Large intestine (tissue), 3 donors: ENCODE data around the gene SHC3. TPM values are rescaled to one million over a fixed set of nuclear protein-coding genes. Genes with fewer than 3 reads are reported as not detected.

Experiments
- DNase-seq, 2 donors: peaks; one replicate each; pipeline versions ENCODE4 v3.0.0 to v3.0.0-alpha.2; 2013
- H3K27ac ChIP-seq: one replicate; pipeline ENCODE4 v1.5.1; 2013; ENCODE audit warnings: low read length
- H3K27me3 ChIP-seq: 2 replicates; pipeline ENCODE4 v1.6.1; 2013; ENCODE audit warnings: low read length; ENCODE audit not compliant: control insufficient read depth, insufficient read depth
- H3K36me3 ChIP-seq: 2 replicates; pipeline ENCODE4 v1.6.1; 2013; ENCODE audit warnings: low read length; ENCODE audit not compliant: control insufficient read depth, insufficient read depth
- H3K4me1 ChIP-seq: one replicate; pipeline ENCODE4 v1.6.1; 2013; ENCODE audit warnings: low read length; ENCODE audit not compliant: control insufficient read depth, insufficient read depth
- H3K4me3 ChIP-seq: one replicate; pipeline ENCODE4 v1.5.1; 2013; ENCODE audit warnings: low read length
- H3K9me3 ChIP-seq: one replicate; pipeline ENCODE4 v1.6.1; 2013; ENCODE audit warnings: mild to moderate bottlenecking, low read depth, low read length, moderate library complexity; ENCODE audit not compliant: control insufficient read depth
- WGBS: methylation state at CpG from one replicate; pipeline ENCODE4 v1.1.5; 2013; ENCODE audit warnings: low lambda C conversion rate; ENCODE audit not compliant: insufficient coverage; 5-methylcytosine and 5-hydroxymethylcytosine counted together
- polyA plus RNA-seq: library from polyadenylated mRNA; unstranded; fragments of 120-200 nt; gene quantifications from one replicate; pipeline ENCODE4 v1.2.1, GENCODE V29; 2013

SHC3 gene
- polyA plus RNA-seq, 1 donor = 0.69 TPM

- Histone ChIP-seq H3K27ac (no peak overlapping the region), H3K4me3 (no peak overlapping the region), H3K36me3 (no peaks in the 10 kb centered on the region), H3K9me3 (peaks cover 13% of the 10 kb centered on the region), H3K27me3 (no peaks in the 10 kb centered on the region), H3K4me1 (no peaks in the 10 kb centered on the region)
- no peak for DNase-seq
- 67% methylated on average over 2 of the region's 5 CpGs for WGBS
These were observed 200.6 kb downstream of the SHC3 start for GRCh38 chr9:88978034-88978433.

GRCh38 chr9:88976890-88977257 is 201.7 kb downstream of the SHC3 start:
- Histone ChIP-seq H3K4me1 (no peaks in the 10 kb centered on the region), H3K36me3 (no peaks in the 10 kb centered on the region), H3K27me3 (no peaks in the 10 kb centered on the region), H3K27ac (no peak overlapping the region), H3K9me3 (peaks cover 16% of the 10 kb centered on the region), H3K4me3 (no peak overlapping the region)
- WGBS = no CpG with 5 or more reads among the region's 5 CpGs
- DNase-seq = no peak

GRCh38 chr9:88975966-88976889 is 202.4 kb downstream of the SHC3 start:
- no CpG with 5 or more reads among the region's 8 CpGs for WGBS
- H3K27ac ChIP-seq = no peak overlapping the region
- H3K36me3 ChIP-seq = no peaks in the 10 kb centered on the region
- H3K4me3 ChIP-seq = no peak overlapping the region
- H3K4me1 ChIP-seq = no peaks in the 10 kb centered on the region
- H3K9me3 ChIP-seq = peaks cover 16% of the 10 kb centered on the region
- no peak for DNase-seq
- H3K27me3 ChIP-seq = no peaks in the 10 kb centered on the region

GRCh38 chr9:88974641-88975040 is 204.0 kb downstream of the SHC3 start:
- H3K9me3 ChIP-seq = peaks cover 16% of the 10 kb centered on the region
- no peaks in the 10 kb centered on the region for H3K36me3 ChIP-seq
- H3K27me3 ChIP-seq = no peaks in the 10 kb centered on the region
- no peak overlapping the region for H3K27ac ChIP-seq
- no peak overlapping the region for H3K4me3 ChIP-seq
- H3K4me1 ChIP-seq = no peaks in the 10 kb centered on the region
- DNase-seq = no peak
- WGBS = no CpG with 5 or more reads among the region's 7 CpGs

GRCh38 chr9:88973281-88974045 is 205.2 kb downstream of the SHC3 start:
- no peak overlapping the region for H3K27ac ChIP-seq
- no CpG with 5 or more reads among the region's 12 CpGs for WGBS
- no peaks in the 10 kb centered on the region for H3K4me1 ChIP-seq
- H3K4me3 ChIP-seq = no peak overlapping the region
- peaks cover 16% of the 10 kb centered on the region for H3K9me3 ChIP-seq
- DNase-seq = no peak
- H3K27me3 ChIP-seq = no peaks in the 10 kb centered on the region
- H3K36me3 ChIP-seq = no peaks in the 10 kb centered on the region

- DNase-seq = no peak
- Histone ChIP-seq H3K9me3 (peaks cover 16% of the 10 kb centered on the region), H3K27me3 (no peaks in the 10 kb centered on the region), H3K36me3 (no peaks in the 10 kb centered on the region), H3K4me3 (no peak overlapping the region), H3K27ac (no peak overlapping the region), H3K4me1 (no peaks in the 10 kb centered on the region)
- no CpG with 5 or more reads among the region's 4 CpGs for WGBS
These were observed 206.2 kb downstream of the SHC3 start for GRCh38 chr9:88972401-88972800.

- DNase-seq = no peak
- Histone ChIP-seq H3K4me3 (no peak overlapping the region), H3K4me1 (no peaks in the 10 kb centered on the region), H3K27me3 (no peaks in the 10 kb centered on the region), H3K9me3 (peaks cover 16% of the 10 kb centered on the region), H3K36me3 (no peaks in the 10 kb centered on the region), H3K27ac (no peak overlapping the region)
- WGBS = 100% methylated on average over 3 of the region's 23 CpGs
These were observed 207.3 kb downstream of the SHC3 start for GRCh38 chr9:88971131-88971960.

GRCh38 chr9:88969646-88970373 is 208.8 kb downstream of the SHC3 start:
- no peak overlapping the region for H3K4me3 ChIP-seq
- H3K36me3 ChIP-seq = no peaks in the 10 kb centered on the region
- peaks cover 16% of the 10 kb centered on the region for H3K9me3 ChIP-seq
- WGBS = 83% methylated on average over 1 of the region's 8 CpGs
- H3K4me1 ChIP-seq = no peaks in the 10 kb centered on the region
- H3K27ac ChIP-seq = no peak overlapping the region
- DNase-seq = no peak
- no peaks in the 10 kb centered on the region for H3K27me3 ChIP-seq

- WGBS = no CpG with 5 or more reads among the region's 4 CpGs
- Histone ChIP-seq H3K4me1 (no peaks in the 10 kb centered on the region), H3K4me3 (no peak overlapping the region), H3K9me3 (peaks cover 11% of the 10 kb centered on the region), H3K27me3 (no peaks in the 10 kb centered on the region), H3K27ac (no peak overlapping the region), H3K36me3 (no peaks in the 10 kb centered on the region)
- no peak for DNase-seq
These were observed 209.8 kb downstream of the SHC3 start for GRCh38 chr9:88968799-88969198.
